HEK293T (cell line): ENCODE measurements around the gene LRP1B.

Source experiments
- ARNT ChIP-seq: fragments of 450-650 bp; IDR thresholded peaks from 2 replicates; pipeline ENCODE4 v1.6.1; 2017; ENCODE audit warnings: mild to moderate bottlenecking
- CTBP1 ChIP-seq: fragments of 450-650 bp; IDR thresholded peaks from 2 replicates; pipeline ENCODE4 v1.6.1; 2016; ENCODE audit warnings: borderline replicate concordance
- ELF4 ChIP-seq: fragments of 450-650 bp; IDR thresholded peaks from 2 replicates; pipeline ENCODE4 v1.6.1; 2017; ENCODE audit warnings: antibody characterized with exemption
- FOXA1 ChIP-seq: fragments of 450-650 bp; IDR thresholded peaks from 2 replicates; pipeline ENCODE4 v1.6.1; 2016; ENCODE audit warnings: mild to moderate bottlenecking
- FOXK2 ChIP-seq: fragments of 450-650 bp; IDR thresholded peaks from 2 replicates; pipeline ENCODE4 v1.6.1; 2016; ENCODE audit warnings: mild to moderate bottlenecking
- FOXM1 ChIP-seq: fragments of 450-650 bp; IDR thresholded peaks from 2 replicates; pipeline ENCODE4 v1.6.1; 2017; ENCODE audit warnings: mild to moderate bottlenecking, borderline replicate concordance
- HDGF ChIP-seq: fragments of 450-650 bp; IDR thresholded peaks from 2 replicates; pipeline ENCODE4 v1.6.1; 2017; ENCODE audit warnings: antibody characterized with exemption, borderline replicate concordance
- NFRKB ChIP-seq: fragments of 450-650 bp; IDR thresholded peaks from 2 replicates; pipeline ENCODE4 v1.6.1; 2016; ENCODE audit warnings: mild to moderate bottlenecking, moderate library complexity
- SP1 ChIP-seq: fragments of 450-650 bp; IDR thresholded peaks from 2 replicates; pipeline ENCODE4 v1.6.1; 2017
- SUZ12 ChIP-seq: fragments of 450-650 bp; IDR thresholded peaks from 2 replicates; pipeline ENCODE4 v1.6.1; 2016; ENCODE audit warnings: mild to moderate bottlenecking
- TARDBP ChIP-seq: fragments of 450-650 bp; IDR thresholded peaks from 2 replicates; pipeline ENCODE4 v1.6.1; 2016
- ZNF384 ChIP-seq: fragments of 450-650 bp; IDR thresholded peaks from 2 replicates; pipeline ENCODE4 v1.6.1; 2016

- TF ChIP-seq SP1 = no peak
- no peak for TF ChIP-seq CTBP1
- no peak for TF ChIP-seq HDGF
- no peak for TF ChIP-seq NFRKB
- no peak for TF ChIP-seq FOXK2
- no peak for TF ChIP-seq FOXA1
- TF ChIP-seq TARDBP = no peak
- TF ChIP-seq SUZ12 = no peak
- no peak for TF ChIP-seq ZNF384
- TF ChIP-seq ARNT = no peak
- no peak for TF ChIP-seq ELF4
- TF ChIP-seq FOXM1 = no peak
Measured at GRCh38 chr2:140596447-140596846, 1534.4 kb downstream of the LRP1B start.
